HCT116 (cell line): Measurements from ENCODE around the gene DDX3X.

Experiments
- ATF3 ChIP-seq: IDR thresholded peaks from 2 replicates; pipeline ENCODE4 v1.6.1; 2012
- CEBPB ChIP-seq: IDR thresholded peaks from 2 replicates; pipeline ENCODE4 v1.6.1; 2012; ENCODE audit warnings: low read depth
- CTCF ChIP-seq, 3 experiments: fragments of 200-600 bp in 1 of 3; sonication (generic) in 1 of 3; IDR thresholded peaks in 2 of 3; conservative IDR thresholded peaks in 1 of 3; 2 replicates each; pipeline ENCODE4 v1.5.1; 2012 to 2017; ENCODE audit warnings: low read depth in 2 of 3, low read length in 2 of 3, antibody characterized with exemption in 1 of 3, borderline replicate concordance in 1 of 3, control low read depth in 1 of 3, mild to moderate bottlenecking in 1 of 3, mixed read lengths in 1 of 3, mixed run types in 1 of 3, moderate library complexity in 1 of 3; ENCODE audit not compliant: insufficient read depth in 1 of 3
- MAX ChIP-seq: IDR thresholded peaks from 2 replicates; pipeline ENCODE4 v1.6.1; 2012
- POLR2A ChIP-seq: IDR thresholded peaks from 2 replicates; pipeline ENCODE4 v1.7.0; 2011; ENCODE audit warnings: borderline replicate concordance; ENCODE audit not compliant: insufficient read depth, insufficient read length; ENCODE audit errors: extremely low read depth
- POLR2AphosphoS5 ChIP-seq: IDR thresholded peaks from 2 replicates; pipeline ENCODE4 v1.6.1; 2011; ENCODE audit warnings: mild to moderate bottlenecking, low read depth, low read length, moderate library complexity
- REST ChIP-seq: IDR thresholded peaks from 2 replicates; pipeline ENCODE4 v1.6.1; 2012; ENCODE audit warnings: low read depth
- SP1 ChIP-seq: IDR thresholded peaks from 2 replicates; pipeline ENCODE4 v1.6.1; 2012; ENCODE audit warnings: low read depth
- SRF ChIP-seq: IDR thresholded peaks from 2 replicates; pipeline ENCODE4 v1.6.1; 2012; ENCODE audit warnings: low read depth
- ZNF274 ChIP-seq: fragments of 200-500 bp; sonication (Bioruptor generic); IDR thresholded peaks from 2 replicates; pipeline ENCODE4 v1.6.1; 2014; ENCODE audit warnings: mild to moderate bottlenecking, low read depth, low read length, inconsistent platforms

- TF ChIP-seq SP1 = no peak
- no peak for TF ChIP-seq ATF3
- TF ChIP-seq CTCF (IDR thresholded peaks at IDR 0.05 in 2 of 3, conservative IDR thresholded peaks at IDR 0.05 in 1 of 3; ENCODE audit: borderline replicate concordance in 1 of 3, insufficient read depth in 1 of 3, low read depth in 2 of 3, low read length in 2 of 3) = no peak
- no peak for TF ChIP-seq POLR2A
- TF ChIP-seq REST = no peak
- no peak for TF ChIP-seq CEBPB
- TF ChIP-seq POLR2AphosphoS5 = no peak
- TF ChIP-seq MAX = no peak
- TF ChIP-seq SRF = no peak
- TF ChIP-seq ZNF274 = no peak
Observed at GRCh38 chrX:41288641-41289040, 45.3 kb upstream of the DDX3X start.
